Stomach (tissue), 4 donors: ENCODE measurements around the gene RBM47.

Experiments used
- EP300 ChIP-seq: sonication (generic); formaldehyde crosslinking; IDR thresholded peaks from one replicate; pipeline ENCODE4 v1.6.1; 2017; ENCODE audit warnings: antibody characterized with exemption
- POLR2A ChIP-seq, 4 donors: fragments of 450-650 bp; IDR thresholded peaks; one replicate each; pipeline ENCODE4 v1.6.1; 2016; ENCODE audit warnings: antibody characterized with exemption in 4 of 4, control low read depth in 2 of 4, mild to moderate bottlenecking in 1 of 4, moderate library complexity in 1 of 4
- POLR2AphosphoS5 ChIP-seq, 3 donors: sonication (generic); formaldehyde crosslinking; IDR thresholded peaks; one replicate each; pipeline ENCODE4 v1.6.1; 2016; ENCODE audit warnings: antibody characterized with exemption in 3 of 3
- TF ChIP-seq, protein P1 (sequence below), 7 experiments: fragments of 450-650 bp in 4 of 7; fragments of 200-600 bp in 3 of 7; sonication (generic) in 3 of 7; IDR thresholded peaks; one replicate each; pipeline ENCODE4 v1.5.1; 2016 to 2019; ENCODE audit warnings: antibody characterized with exemption in 7 of 7, control low read depth in 2 of 7, mild to moderate bottlenecking in 1 of 7

DNA sequence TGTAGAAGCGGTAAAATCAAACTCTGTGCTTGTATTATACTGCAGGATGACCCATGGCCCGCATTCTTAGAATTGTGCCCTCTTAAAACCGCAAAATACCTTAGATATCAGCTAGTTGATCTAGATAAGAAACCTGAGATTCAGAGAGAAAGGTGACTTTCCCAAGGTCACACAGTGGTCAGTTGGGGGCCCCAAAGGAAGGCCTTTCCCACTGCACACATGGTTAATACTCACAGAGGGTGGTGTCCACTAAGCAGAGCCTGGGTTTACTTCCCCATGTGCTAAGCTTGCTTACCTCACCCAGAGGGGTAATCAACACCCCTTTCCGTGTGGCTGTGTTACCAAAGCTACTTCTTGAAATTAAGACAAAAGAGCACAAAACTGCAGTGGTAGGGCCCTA, 66.3 kb downstream of the RBM47 start:
- TF ChIP-seq, protein P1, sequence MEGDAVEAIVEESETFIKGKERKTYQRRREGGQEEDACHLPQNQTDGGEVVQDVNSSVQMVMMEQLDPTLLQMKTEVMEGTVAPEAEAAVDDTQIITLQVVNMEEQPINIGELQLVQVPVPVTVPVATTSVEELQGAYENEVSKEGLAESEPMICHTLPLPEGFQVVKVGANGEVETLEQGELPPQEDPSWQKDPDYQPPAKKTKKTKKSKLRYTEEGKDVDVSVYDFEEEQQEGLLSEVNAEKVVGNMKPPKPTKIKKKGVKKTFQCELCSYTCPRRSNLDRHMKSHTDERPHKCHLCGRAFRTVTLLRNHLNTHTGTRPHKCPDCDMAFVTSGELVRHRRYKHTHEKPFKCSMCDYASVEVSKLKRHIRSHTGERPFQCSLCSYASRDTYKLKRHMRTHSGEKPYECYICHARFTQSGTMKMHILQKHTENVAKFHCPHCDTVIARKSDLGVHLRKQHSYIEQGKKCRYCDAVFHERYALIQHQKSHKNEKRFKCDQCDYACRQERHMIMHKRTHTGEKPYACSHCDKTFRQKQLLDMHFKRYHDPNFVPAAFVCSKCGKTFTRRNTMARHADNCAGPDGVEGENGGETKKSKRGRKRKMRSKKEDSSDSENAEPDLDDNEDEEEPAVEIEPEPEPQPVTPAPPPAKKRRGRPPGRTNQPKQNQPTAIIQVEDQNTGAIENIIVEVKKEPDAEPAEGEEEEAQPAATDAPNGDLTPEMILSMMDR (IDR thresholded peaks at IDR 0.05): no peak
- no peak for TF ChIP-seq POLR2AphosphoS5 (IDR thresholded peaks at IDR 0.05)
- no peak for TF ChIP-seq POLR2A (IDR thresholded peaks at IDR 0.05)
- TF ChIP-seq EP300: no peak
